ENCODE data around the gene PPP2R3B.
"Not testable (repeated sequence)": the region's sequence is repeated elsewhere in the genome, so short reads cannot be mapped to it uniquely, and the experiment has no call there.

DNA sequence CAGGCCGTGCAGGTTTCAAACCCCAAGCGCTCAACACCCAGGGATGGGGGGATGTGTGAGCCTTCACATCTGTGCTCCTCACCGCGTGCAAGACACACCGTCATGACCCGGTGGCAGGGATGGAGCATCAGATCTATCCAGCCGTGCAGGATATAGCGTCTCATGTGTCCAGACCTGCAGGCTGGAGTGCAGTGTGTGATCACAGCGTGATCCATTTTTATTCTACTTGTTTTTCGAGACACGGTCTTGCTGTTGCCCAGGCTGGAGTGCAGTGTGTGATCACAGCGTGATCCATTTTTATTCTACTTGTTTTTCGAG is 35.4 kb downstream of the PPP2R3B start:
- TF ChIP-seq, protein P1, sequence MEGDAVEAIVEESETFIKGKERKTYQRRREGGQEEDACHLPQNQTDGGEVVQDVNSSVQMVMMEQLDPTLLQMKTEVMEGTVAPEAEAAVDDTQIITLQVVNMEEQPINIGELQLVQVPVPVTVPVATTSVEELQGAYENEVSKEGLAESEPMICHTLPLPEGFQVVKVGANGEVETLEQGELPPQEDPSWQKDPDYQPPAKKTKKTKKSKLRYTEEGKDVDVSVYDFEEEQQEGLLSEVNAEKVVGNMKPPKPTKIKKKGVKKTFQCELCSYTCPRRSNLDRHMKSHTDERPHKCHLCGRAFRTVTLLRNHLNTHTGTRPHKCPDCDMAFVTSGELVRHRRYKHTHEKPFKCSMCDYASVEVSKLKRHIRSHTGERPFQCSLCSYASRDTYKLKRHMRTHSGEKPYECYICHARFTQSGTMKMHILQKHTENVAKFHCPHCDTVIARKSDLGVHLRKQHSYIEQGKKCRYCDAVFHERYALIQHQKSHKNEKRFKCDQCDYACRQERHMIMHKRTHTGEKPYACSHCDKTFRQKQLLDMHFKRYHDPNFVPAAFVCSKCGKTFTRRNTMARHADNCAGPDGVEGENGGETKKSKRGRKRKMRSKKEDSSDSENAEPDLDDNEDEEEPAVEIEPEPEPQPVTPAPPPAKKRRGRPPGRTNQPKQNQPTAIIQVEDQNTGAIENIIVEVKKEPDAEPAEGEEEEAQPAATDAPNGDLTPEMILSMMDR (IDR thresholded peaks at IDR 0.05; ENCODE audit: borderline replicate concordance, extremely low read depth, low read length, poor library complexity, severe bottlenecking) = not testable (repeated sequence)
- TF ChIP-seq EZH2 (IDR thresholded peaks at IDR 0.05; ENCODE audit: borderline replicate concordance, low read depth, low read length, severe bottlenecking) = not testable (repeated sequence)

All from DND-41 (cell line).